ENCODE measurements around the gene TMEM158.

TMEM158 gene

DNA sequence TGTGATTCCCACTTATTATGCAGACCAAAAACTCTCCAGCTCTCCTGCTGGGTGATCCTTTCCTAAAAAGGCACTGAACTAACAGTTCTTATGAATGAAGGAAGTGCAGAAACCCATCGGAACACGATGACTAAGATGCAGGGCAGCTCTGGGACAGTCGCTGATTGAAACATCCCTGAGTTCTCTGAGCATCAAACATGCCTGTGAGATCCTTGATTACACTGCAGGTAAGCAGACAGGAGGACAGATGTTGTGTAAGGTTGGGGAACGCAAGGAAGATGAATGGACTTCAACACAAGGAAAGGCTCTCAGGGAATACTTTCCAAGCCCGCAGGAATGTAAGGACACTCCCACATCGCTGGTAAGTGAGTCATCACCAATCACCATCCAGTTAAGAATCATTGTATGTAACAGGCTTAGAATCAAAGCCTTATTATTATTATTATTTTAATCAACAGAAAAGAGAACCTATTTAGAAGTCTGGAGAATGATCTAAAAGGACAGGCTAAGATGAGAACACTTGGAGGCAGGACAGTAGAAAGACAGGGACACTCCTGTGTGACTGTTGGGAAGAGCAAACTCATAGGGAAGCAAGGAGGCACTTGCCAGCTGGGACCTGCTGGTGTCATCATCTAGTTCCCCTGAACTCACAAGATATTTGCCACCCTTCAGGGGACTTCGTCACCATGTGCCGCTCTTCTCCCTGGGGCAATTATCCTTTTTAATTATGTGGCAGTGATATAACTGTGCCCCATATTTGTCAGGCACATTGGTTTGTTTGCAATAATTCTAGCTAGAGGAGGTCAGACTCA is 26.0 kb downstream of the TMEM158 start:
- DNase-seq (ENCODE audit: low spot score): no peak

DNA sequence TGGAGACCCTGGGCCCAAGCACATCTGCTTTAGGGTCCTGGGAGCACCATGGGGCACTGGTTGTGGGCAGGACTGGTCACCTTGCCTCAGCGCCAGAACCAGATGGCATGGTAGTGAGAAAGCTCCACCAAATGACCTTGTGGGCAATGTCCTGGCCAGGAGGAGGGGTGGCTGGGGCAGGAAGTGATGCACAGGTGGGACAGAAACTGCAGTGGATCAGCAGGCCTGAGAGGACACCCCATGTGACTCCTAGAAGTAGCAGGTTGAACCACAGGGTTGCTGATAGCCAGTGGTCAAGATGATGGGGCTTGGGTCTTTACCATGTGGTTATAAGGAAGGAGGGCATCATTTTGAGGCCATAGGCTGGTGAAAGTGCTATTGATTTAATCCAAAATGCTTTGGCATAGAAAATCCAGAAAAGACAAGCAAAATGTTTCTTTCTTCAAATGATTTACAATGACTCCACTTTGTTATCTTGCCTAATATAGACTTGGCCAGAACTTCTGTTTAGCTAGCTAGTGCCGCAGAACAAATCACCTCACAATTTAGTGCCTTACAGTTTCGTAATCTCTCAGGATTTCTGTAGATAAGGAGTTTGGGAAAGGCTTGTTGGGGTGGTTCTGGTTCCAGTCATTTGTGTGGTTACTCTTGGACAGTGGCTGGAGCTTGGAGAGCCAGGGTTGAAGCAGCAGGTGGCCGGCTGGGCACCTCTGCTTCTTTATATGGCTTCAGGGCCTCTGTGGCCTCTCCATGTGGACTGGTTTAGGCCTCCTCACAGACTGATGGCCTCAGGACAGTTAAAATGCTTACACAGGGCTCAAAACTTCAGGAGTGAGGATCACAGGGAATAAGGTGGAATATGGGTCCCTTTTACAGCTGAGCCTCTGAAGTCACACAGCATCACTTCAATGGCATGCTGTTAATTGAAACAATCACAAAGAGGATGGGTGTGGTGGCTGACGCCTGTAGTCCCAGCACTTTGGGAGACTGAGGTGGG is 27.5 kb downstream of the TMEM158 start:
- no peak for DNase-seq (ENCODE audit: low spot score)

DNA sequence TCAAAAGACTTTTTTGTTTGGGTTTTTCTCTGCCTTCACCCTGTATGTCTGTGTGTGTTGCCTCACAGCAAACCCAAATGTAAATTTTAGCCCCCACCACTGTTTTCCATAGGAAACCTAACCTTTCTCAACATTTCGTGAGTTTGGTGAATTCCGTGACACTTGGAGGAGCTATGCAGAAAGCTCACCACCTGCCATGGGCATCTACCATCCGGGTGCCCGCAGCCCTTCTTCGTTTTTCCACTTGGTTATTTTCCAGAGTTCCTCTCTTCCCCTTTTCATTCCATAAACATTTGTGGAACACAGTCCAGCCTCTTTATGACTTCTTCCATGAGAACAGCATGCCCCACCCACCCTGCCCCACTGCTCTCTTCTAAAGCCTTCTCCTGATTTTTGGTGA is 31.3 kb downstream of the TMEM158 start:
- DNase-seq (ENCODE audit: low spot score): no peak

DNA sequence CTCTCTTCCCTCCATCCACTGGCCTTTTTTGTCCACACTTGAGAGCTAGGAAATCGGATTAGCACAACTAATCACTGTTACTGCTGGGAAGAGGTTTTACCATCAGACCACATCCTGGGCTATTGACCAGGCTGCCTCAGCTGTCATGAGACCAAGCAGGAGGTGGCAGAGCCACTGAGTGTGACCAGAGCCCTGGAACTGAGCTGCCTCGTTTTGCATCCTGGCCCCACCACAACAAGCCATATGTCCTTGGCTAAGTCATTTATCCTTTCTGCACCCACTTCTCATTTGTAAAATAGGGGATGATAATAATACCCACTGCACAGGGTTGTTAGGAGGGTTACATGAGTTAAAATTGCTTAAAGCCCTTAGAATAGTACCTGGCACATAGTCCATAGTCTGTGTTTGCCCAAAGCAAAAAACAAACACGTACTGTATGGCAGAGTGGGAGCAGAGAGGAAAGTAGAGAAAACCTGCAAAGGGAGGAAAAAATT is 34.1 kb downstream of the TMEM158 start:
- DNase-seq (ENCODE audit: low spot score): no peak

DNA sequence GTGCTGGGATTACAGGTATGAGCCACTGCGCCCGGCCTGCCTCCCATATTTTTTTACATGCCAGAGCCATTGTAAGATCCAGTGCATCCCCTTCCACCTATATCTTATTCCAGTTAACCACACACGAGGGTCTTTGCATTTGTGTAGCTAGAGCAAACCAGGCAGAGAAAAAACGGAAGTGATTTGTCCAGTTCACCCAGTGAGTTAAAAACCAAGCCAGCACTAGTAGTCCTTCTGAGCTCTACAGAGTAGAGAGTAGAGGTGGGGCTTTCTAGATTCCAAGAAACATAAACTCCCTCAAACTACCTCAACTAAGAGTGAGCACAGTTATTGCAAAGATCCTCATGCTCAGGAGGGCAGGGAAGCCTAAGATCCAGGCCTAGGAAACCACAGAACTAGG is 34.7 kb downstream of the TMEM158 start:
- DNase-seq (ENCODE audit: low spot score): no peak

DNA sequence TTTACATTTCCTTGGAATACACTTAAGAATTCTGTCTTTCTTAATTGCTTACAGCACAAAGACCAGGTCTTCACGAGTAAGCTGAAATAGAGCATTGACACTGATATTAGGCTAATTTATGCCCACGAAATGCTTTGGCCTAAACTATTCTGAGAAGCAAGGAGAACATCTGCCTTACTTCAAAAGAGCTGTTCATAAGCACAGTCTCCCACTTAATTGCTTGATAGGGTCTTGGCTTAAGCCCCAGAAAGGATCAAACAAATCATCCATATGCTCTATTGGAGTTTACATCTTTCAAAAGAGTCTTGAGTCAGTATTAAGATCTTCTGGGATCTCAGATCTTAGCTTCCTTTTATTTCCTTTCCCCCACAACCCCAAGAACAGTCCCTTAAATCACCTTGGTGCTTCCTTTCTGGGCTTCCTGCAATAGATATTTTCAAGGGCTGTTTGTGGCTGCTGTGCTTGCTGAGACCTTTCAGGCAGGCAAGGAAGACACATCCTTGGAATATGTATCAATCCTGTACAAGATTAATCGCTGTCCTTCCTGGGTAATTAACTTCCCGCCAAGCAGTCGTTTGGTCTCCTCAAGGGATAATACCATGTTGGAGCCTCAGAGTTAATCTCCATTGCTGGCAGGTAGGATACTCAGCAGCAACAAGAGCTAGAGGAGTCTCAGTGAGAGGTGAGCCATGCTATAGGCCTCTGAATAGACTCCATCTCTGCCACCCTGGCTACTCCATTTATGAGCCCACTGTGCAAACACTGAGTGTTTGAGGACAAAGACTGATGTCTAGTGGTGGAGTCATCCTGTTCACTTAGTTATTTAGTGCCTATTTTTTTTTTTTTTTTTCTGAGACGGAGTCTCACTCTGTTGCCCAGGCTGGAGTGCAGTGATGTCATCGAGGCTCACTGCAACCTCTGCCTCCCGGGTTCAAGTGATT is 37.1 kb downstream of the TMEM158 start:
- DNase-seq (ENCODE audit: low spot score): no peak

DNA sequence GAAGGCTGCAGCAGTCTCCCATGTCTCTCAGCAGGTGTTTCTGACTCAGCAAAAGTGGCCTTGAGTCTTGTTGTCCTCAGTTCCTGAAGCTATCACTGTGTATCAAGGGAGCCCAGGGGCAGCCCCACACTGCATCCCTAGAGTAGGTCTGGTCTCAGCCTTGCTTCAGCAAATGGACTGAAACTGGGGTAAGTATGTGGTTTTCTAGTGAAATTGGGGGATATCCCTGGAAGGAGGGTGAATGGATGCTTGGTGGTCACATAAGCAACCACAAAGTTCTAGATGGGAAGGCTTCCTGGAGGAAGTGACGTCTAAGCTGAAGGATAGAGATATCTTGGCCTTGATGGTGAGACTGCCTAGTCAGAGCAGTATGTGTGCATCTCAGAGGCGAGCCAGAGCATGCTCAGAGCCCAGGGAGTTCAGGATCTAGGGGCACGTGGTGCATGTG is 38.4 kb downstream of the TMEM158 start:
- no peak for DNase-seq (ENCODE audit: low spot score)

- DNase-seq (ENCODE audit: low spot score): no peak
Measured at GRCh38 chr3:45186871-45187270, 39.2 kb downstream of the TMEM158 start.

DNA sequence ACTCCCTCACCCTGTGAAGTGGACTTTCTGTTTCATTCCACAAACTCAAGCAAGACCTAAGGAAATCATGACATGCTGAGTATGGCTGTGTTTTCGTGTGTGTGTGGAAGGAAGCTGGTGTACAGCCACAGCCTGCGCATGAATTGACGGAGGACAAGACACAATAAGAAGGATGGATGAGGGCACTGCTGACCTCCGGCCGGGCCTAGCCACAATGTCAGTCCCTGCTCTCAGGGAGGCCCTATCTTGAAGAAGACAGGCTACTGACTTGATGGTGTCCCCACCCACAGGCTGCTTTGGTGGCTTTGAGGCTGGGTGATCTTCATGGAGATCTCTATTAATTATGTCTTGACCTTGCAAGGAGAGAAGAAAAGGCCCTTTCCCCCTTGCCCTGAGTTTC is 40.6 kb downstream of the TMEM158 start:
- no peak for DNase-seq (ENCODE audit: low spot score)

GRCh38 chr3:45185052-45185451 is 41.0 kb downstream of the TMEM158 start:
- DNase-seq (ENCODE audit: low spot score): no peak

GRCh38 chr3:45183872-45184262 is 42.2 kb downstream of the TMEM158 start:
- no peak for DNase-seq (ENCODE audit: low spot score)

GRCh38 chr3:45182915-45183871 is 42.9 kb downstream of the TMEM158 start:
- DNase-seq (ENCODE audit: low spot score): no peak

- DNase-seq (ENCODE audit: low spot score): no peak
Measured at GRCh38 chr3:45181496-45181895, 44.6 kb downstream of the TMEM158 start.

DNA sequence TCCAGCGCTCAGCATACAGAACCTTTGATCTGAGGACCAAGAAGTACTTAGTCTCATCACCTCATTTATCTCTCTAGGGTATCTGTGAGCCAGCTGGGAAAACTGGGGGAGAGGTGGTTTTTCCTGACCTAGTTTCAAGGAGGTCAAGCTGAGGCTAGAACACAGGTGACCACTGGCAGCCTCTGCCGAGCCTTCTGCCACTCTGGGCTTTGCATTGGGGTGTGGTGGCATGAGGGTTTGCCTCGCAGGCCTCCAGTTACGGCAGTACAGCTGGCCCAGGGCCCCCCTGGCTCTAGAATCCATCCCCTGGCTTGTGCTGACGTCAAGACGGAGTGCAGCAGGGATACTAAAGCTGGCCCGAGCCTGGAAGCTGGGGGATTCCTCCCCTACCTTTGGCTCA is 45.2 kb downstream of the TMEM158 start:
- no peak for DNase-seq (ENCODE audit: low spot score)

DNA sequence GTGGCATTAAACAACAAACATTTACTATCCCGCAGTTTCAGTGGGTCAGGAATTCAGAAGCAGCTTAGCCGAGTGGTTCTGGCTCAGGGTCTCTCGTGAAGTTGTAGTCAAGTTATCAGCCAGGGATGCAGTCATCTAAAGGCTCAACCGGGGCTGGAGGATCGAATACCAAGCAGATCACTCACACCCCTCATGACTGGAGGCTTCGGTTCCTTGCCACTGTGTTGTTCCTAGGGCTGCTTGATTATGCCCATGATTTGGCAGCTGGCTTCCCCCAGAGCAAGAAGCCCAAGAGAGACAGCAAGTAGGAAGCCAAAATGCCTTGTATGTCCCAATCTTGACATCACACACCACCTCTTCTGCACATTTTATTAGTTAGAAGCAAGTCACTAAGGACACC is 46.0 kb downstream of the TMEM158 start:
- no peak for DNase-seq (ENCODE audit: low spot score)

DNA sequence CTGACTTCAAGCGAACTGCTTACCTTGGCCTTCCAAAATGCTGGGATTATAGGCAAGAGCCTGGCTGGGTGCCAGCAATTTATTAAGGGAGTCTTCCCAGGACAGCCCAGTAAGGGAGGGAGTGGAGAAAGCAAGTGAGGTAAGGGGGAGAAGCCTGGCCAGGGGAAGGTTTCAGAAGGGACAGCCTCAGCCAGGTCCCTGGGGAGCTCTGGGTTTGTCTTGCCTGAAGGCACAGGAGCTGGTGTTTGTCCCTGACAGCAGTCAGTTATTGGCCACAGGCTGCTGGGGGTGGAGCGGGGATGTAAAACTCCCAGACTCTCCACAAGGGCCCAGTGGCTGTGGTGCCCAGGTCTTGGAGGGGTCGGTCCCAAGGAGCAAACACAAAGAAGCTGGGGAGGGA is 46.9 kb downstream of the TMEM158 start:
- DNase-seq (ENCODE audit: low spot score): no peak

GRCh38 chr3:45178183-45179023 is 47.7 kb downstream of the TMEM158 start:
- no peak for DNase-seq (ENCODE audit: low spot score)

GRCh38 chr3:45176912-45177311 is 49.2 kb downstream of the TMEM158 start:
- DNase-seq (ENCODE audit: low spot score): no peak

Measured in globus pallidus (tissue), 1 donor.